Cardiac fibroblast (primary cell): ENCODE results near the gene CETN2.

ENCODE experiments used
- DNase-seq, 2 donors: peaks; one replicate each; pipeline versions ENCODE4 v3.0.0 to v3.0.0-alpha.2; 2010; ENCODE audit warnings: low read depth in 2 of 2
- H3K4me3 ChIP-seq, 2 donors: replicated peaks in 1 of 2; 1 replicate in 1 of 2; 2 replicates in 1 of 2; pipeline ENCODE4 v1.5.1; 2011; ENCODE audit warnings: low read depth in 2 of 2, low read length in 2 of 2, mild to moderate bottlenecking in 2 of 2, moderate library complexity in 1 of 2
- TF ChIP-seq, protein P1 (sequence below): IDR thresholded peaks from one replicate; pipeline ENCODE4 v1.5.1; 2011; ENCODE audit warnings: low read depth, mild to moderate bottlenecking, low read length, inconsistent platforms

Gene CETN2

DNA sequence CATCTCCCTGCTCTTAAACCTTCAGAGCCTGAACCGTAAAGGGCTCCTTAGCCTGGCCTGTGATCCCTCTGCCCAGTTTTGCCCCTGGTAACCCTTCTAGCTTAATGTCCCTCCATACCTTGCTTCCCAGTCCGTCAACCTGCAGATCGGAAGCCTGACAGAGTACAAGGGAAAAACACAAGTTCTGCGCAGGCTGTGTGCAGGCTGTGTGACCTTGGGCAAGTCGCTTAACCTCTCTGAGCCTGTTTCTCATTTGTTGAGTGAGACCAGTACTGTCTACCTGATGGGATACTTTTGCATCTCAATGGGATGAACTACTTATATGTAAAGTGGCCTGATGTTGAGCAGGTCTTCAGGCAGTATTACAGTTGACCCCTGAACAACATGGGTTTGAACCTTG, 2.0 kb upstream of the CETN2 start:
- TF ChIP-seq, protein P1, sequence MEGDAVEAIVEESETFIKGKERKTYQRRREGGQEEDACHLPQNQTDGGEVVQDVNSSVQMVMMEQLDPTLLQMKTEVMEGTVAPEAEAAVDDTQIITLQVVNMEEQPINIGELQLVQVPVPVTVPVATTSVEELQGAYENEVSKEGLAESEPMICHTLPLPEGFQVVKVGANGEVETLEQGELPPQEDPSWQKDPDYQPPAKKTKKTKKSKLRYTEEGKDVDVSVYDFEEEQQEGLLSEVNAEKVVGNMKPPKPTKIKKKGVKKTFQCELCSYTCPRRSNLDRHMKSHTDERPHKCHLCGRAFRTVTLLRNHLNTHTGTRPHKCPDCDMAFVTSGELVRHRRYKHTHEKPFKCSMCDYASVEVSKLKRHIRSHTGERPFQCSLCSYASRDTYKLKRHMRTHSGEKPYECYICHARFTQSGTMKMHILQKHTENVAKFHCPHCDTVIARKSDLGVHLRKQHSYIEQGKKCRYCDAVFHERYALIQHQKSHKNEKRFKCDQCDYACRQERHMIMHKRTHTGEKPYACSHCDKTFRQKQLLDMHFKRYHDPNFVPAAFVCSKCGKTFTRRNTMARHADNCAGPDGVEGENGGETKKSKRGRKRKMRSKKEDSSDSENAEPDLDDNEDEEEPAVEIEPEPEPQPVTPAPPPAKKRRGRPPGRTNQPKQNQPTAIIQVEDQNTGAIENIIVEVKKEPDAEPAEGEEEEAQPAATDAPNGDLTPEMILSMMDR = no peak
- no peak for DNase-seq
- no peak overlapping the region for H3K4me3 ChIP-seq

DNA sequence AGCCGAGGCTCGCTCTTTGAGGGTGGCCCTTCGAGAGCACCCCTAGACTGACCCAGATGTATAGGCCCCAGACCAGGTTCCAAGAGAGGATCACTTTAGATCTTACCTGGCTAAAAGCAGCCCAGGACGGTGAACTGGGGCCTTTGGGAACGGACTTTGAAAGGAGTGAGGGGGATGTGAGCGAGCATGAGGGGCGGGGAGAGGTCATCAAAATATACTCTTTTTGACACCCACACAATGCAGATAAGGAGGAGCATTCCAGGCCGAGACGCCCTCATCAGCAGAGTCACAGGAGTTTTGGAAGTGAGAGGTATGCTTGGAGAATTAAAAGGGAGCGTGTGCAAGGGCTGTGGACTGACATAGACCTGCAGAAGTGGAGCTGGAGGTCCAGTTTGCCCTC, 834 bp upstream of the CETN2 start:
- no peak for DNase-seq
- TF ChIP-seq, protein P1 = no peak
- H3K4me3 ChIP-seq = peak overlapping the region; percentile 60 to 78

DNA sequence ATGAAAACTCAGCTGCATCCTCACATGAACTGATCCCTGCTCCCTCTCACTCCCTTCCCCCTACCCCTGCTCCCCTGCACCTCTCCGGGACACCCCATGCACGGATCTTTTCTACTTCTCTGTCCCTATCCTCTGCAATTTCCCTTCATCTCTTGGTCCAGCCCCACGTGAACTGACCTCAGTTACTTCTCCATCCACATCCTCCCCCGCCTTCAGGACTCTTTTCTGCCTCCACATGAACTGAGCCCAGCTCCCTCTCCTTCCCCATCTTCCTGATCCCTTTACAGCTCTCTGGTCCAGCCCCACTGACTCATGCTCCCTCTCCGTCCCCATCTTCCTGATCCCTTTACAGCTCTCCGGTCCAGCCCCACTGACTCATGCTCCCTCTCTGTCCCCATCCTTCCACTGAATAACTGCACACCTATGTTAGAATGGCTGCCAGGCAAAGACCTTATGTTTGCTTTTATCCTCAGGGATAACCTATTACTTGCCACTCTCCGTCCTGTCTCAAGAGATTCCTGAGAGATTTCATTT, 5.6 kb downstream of the CETN2 start:
- DNase-seq = peak in 1 of 2 donors; percentile 33
- TF ChIP-seq, protein P1 = no peak

DNA sequence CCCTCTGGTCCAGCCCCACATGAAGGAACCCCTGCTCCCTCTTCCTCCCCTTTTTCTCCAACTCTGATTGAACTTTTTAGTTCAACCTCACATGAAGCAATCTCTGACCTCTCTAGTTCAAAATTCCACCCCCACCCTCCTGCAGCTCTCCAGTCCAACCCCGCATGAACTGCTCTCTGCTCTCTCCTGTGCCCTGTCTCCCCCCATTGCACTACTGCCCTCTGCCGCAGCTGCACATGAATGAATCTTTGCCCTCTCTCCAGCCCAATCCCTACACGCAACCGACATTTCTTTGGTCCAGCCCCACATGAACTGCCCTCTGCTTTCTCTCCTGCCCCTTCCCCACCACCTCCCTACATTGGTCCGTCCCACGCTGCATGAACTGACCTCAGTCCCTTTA, 6.9 kb downstream of the CETN2 start:
- TF ChIP-seq, protein P1 = no peak
- DNase-seq = no peak
- H3K4me3 ChIP-seq = no peak overlapping the region

More for the DNA sequence above, 5.6 kb downstream of the CETN2 start:
- no peak overlapping the region for H3K4me3 ChIP-seq

DNA sequence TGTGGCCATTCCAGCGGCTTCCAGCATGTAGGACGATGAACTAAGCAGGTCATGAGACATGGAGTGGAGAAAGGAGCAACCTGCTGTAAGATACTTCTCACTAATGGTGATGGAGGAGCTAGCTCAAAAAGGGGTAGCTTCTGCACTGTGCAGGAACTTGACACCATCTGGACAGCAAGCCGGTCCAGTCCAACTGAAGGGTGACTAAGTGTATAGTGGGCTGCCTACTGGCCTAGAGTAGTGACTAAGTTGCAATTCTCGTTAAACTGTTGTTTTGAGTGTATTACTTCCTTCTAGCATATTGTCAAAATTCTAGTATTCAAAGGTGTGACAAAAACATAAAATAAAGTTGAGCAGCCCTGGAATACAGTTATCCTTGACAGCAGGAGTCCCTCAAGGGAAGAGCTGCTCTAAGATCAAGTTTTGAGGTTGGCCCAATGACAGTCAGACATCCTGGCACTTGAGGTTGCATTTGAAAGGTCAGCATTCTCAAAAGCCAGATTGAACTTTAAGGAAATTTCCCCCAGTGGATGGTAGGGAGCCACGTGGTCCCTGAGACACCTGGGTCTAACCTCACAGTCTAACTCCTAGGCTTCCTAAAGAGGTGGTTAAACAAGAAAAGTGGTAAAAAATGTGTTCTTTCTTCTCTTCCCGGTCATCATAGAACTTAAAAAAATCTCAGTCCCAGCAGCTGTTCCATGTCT, 8.0 kb downstream of the CETN2 start:
- DNase-seq = no peak
- TF ChIP-seq, protein P1 = no peak
- H3K4me3 ChIP-seq = no peak overlapping the region

DNA sequence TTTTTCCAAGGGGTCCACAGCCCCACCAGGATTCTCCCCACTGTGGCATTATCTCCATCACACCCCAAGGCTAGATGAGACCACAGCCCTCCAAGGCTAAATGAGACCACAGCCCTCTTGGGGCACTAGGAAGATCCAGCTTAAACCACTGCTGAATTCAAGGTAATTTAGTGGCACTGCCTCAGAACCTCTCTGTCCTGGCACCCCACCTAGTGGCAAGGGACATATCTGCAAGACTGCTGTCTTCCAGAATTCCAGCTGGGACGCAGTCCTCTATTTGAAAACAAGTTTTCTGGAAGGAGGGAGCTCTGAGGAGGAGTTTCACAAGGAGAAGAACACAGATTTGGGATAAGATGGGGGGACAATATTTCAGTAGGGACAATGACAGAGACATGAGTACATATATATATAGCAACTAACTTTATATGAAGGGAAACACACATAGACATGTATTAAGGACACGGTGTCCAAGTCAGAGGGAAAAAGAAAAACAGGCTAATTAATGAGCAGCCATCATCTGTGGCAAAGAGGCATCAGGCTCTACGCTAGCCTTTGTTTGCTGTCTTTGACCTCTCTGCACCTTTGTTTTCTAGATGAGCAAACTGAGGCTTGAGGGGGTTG, 9.3 kb downstream of the CETN2 start:
- DNase-seq = peak; percentile 45 to 51
- H3K4me3 ChIP-seq = no peak overlapping the region
- TF ChIP-seq, protein P1 = peak; percentile 69
